HUES6 (cell line): Measurements from ENCODE around the gene IFI44.

Source experiments
- H3K27ac ChIP-seq: 2 replicates; pipeline ENCODE4 v1.7.0; 2013; ENCODE audit warnings: low read depth, mild to moderate bottlenecking, low read length, inconsistent platforms
- H3K27me3 ChIP-seq: 2 replicates; pipeline ENCODE4 v1.6.1; 2013; ENCODE audit warnings: low read length; ENCODE audit not compliant: control insufficient read depth, insufficient read depth
- H3K36me3 ChIP-seq: 2 replicates; pipeline ENCODE4 v1.6.1; 2013; ENCODE audit warnings: low read length; ENCODE audit not compliant: control insufficient read depth, insufficient read depth
- H3K4me1 ChIP-seq: 2 replicates; pipeline ENCODE4 v1.6.1; 2013; ENCODE audit warnings: low read length; ENCODE audit not compliant: control insufficient read depth, insufficient read depth
- H3K4me3 ChIP-seq: 2 replicates; pipeline ENCODE4 v1.5.1; 2013; ENCODE audit warnings: low read depth, low read length
- H3K9ac ChIP-seq: one replicate; pipeline ENCODE4 v1.6.1; 2013; ENCODE audit warnings: mild to moderate bottlenecking, low read length
- H3K9me3 ChIP-seq: 2 replicates; pipeline ENCODE4 v1.6.1; 2013; ENCODE audit warnings: low read depth, low read length; ENCODE audit not compliant: control insufficient read depth, insufficient read depth

Gene IFI44

GRCh38 chr1:78620666-78621065 lies 29.0 kb upstream of the IFI44 start:
- Histone ChIP-seq H3K27ac (no peak overlapping the region), H3K4me3 (no peak overlapping the region), H3K9me3 (no peaks in the 10 kb centered on the region), H3K36me3 (no peaks in the 10 kb centered on the region), H3K9ac (no peak overlapping the region), H3K27me3 (no peaks in the 10 kb centered on the region), H3K4me1 (peaks cover 4% of the 10 kb centered on the region)

- no peaks in the 10 kb centered on the region for H3K9me3 ChIP-seq
- no peak overlapping the region for H3K27ac ChIP-seq
- H3K4me1 ChIP-seq: peaks cover 4% of the 10 kb centered on the region
- H3K9ac ChIP-seq: no peak overlapping the region
- H3K36me3 ChIP-seq: no peaks in the 10 kb centered on the region
- H3K4me3 ChIP-seq: no peak overlapping the region
- no peaks in the 10 kb centered on the region; the same call in 1 of the 2 replicates for H3K27me3 ChIP-seq
These were observed 27.1 kb upstream of the IFI44 start for GRCh38 chr1:78622548-78622947.

- no peaks in the 10 kb centered on the region for H3K9me3 ChIP-seq
- H3K27me3 ChIP-seq: no peaks in the 10 kb centered on the region; the same call in 1 of the 2 replicates
- H3K9ac ChIP-seq: no peak overlapping the region
- no peaks in the 10 kb centered on the region for H3K36me3 ChIP-seq
- H3K4me1 ChIP-seq: no peaks in the 10 kb centered on the region
- H3K4me3 ChIP-seq: no peak overlapping the region
- H3K27ac ChIP-seq: no peak overlapping the region
These were observed 25.6 kb upstream of the IFI44 start for GRCh38 chr1:78624035-78624434.

- Histone ChIP-seq H3K36me3 (no peaks in the 10 kb centered on the region), H3K27me3 (no peaks in the 10 kb centered on the region; the same call in 1 of the 2 replicates), H3K4me1 (no peaks in the 10 kb centered on the region), H3K27ac (no peak overlapping the region), H3K9ac (no peak overlapping the region), H3K4me3 (no peak overlapping the region), H3K9me3 (no peaks in the 10 kb centered on the region)
These were observed 22.3 kb upstream of the IFI44 start for GRCh38 chr1:78627321-78627720.

- H3K27ac ChIP-seq: no peak overlapping the region
These were observed 19.0 kb upstream of the IFI44 start for GRCh38 chr1:78630600-78630999.

GRCh38 chr1:78633209-78633608 lies 16.4 kb upstream of the IFI44 start:
- Histone ChIP-seq H3K36me3 (no peaks in the 10 kb centered on the region), H3K4me1 (no peaks in the 10 kb centered on the region), H3K9me3 (no peaks in the 10 kb centered on the region), H3K4me3 (no peak overlapping the region), H3K27ac (no peak overlapping the region), H3K27me3 (no peaks in the 10 kb centered on the region; the same call in 1 of the 2 replicates), H3K9ac (no peak overlapping the region)

More at GRCh38 chr1:78630600-78630999, 19.0 kb upstream of the IFI44 start:
- Histone ChIP-seq H3K27me3 (no peaks in the 10 kb centered on the region; the same call in 1 of the 2 replicates), H3K9ac (no peak overlapping the region), H3K4me3 (no peak overlapping the region), H3K9me3 (no peaks in the 10 kb centered on the region), H3K4me1 (no peaks in the 10 kb centered on the region), H3K36me3 (no peaks in the 10 kb centered on the region)

DNA sequence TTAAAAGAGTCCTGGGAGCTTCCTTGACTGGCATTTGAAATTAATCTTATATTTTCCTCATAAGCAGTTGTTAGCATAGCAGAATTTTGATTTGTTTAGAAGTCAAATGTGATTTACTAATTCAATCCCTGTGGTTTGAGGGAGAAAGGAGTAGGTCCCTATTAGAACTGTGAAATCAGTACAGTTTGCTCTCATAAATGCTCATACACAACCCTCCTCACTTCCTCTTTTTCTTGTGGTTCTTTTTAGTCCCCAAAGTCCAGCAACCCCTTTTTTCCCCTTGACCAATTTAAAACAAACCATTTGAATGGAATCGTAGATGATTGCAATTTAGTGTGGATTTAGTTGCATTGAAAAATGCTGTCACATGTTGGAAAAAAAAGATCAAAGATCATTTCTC lies 9.2 kb upstream of the IFI44 start:
- Histone ChIP-seq H3K9ac (no peak overlapping the region), H3K9me3 (no peaks in the 10 kb centered on the region), H3K4me1 (no peaks in the 10 kb centered on the region), H3K4me3 (no peak overlapping the region), H3K27me3 (no peaks in the 10 kb centered on the region; the same call in 1 of the 2 replicates), H3K27ac (no peak overlapping the region), H3K36me3 (no peaks in the 10 kb centered on the region)

- H3K27ac ChIP-seq: no peak overlapping the region
- H3K4me3 ChIP-seq: no peak overlapping the region
- 0 out of 2 replicates have a peak, but pooled peaks cover 2% of the 10 kb centered on the region for H3K9me3 ChIP-seq
- no peaks in the 10 kb centered on the region for H3K27me3 ChIP-seq
- no peak overlapping the region for H3K9ac ChIP-seq
- no peaks in the 10 kb centered on the region for H3K4me1 ChIP-seq
- H3K36me3 ChIP-seq: no peaks in the 10 kb centered on the region
These were observed 8.1 kb upstream of the IFI44 start for GRCh38 chr1:78641558-78641957.

GRCh38 chr1:78645723-78646122 lies 3.9 kb upstream of the IFI44 start:
- Histone ChIP-seq H3K4me3 (no peak overlapping the region), H3K9ac (no peak overlapping the region), H3K27ac (no peak overlapping the region), H3K36me3 (no peaks in the 10 kb centered on the region), H3K27me3 (no peaks in the 10 kb centered on the region), H3K4me1 (no peaks in the 10 kb centered on the region), H3K9me3 (peaks cover 11% of the 10 kb centered on the region; the same call in 1 of the 2 replicates)

DNA sequence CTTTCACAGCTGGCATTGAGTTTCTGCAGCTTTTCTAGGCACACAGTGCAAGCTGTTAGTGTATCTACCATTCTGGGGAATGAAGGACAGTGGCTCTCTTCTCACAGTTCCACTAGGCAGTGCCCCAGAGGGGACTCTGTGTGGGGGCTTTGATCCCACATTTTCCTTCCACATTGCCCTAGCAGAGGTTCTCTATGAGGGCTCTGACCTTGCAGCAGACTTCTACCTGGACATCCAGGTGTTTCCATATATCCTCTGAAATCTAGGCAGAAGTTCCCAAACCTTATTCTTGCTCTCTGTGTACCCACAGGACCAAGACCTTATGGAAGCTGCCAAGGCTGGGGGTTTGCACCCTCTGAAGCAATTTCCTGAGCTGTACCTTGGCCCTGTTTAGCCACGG lies 2.4 kb upstream of the IFI44 start:
- no peaks in the 10 kb centered on the region for H3K27me3 ChIP-seq
- no peak overlapping the region for H3K4me3 ChIP-seq
- H3K27ac ChIP-seq: no peak overlapping the region
- no peaks in the 10 kb centered on the region for H3K4me1 ChIP-seq
- H3K9me3 ChIP-seq: peaks cover 11% of the 10 kb centered on the region; the same call in 1 of the 2 replicates
- no peaks in the 10 kb centered on the region for H3K36me3 ChIP-seq
- H3K9ac ChIP-seq: no peak overlapping the region

- no peak overlapping the region for H3K27ac ChIP-seq
- peaks cover 5% of the 10 kb centered on the region for H3K27me3 ChIP-seq
- H3K9ac ChIP-seq: no peak overlapping the region
- no peak overlapping the region for H3K4me3 ChIP-seq
- H3K4me1 ChIP-seq: no peaks in the 10 kb centered on the region
- H3K9me3 ChIP-seq: peaks cover 11% of the 10 kb centered on the region; the same call in 1 of the 2 replicates
- no peaks in the 10 kb centered on the region for H3K36me3 ChIP-seq
These were observed 556 bp downstream of the IFI44 start for GRCh38 chr1:78650114-78650660.
